Stimulated activated CD8-positive, alpha-beta memory T cell treated with anti-CD3 and anti-CD28 coated beads, Interleukin-15, amount 100 ng/mL, for 1 hour (primary cell): ENCODE measurements around the gene SRBD1.

ENCODE experiments used
- DNase-seq: peaks from one replicate; pipeline ENCODE4 v3.0.0-alpha.2; 2020; ENCODE audit warnings: low read depth

SRBD1 gene

GRCh38 chr2:45418532-45418931 is 192.5 kb downstream of the SRBD1 start:
- no peak for DNase-seq

- DNase-seq: no peak
Measured at GRCh38 chr2:45415534-45416123, 195.4 kb downstream of the SRBD1 start.

- DNase-seq: no peak
Measured at GRCh38 chr2:45412754-45413379, 198.2 kb downstream of the SRBD1 start.

GRCh38 chr2:45409677-45410076 is 201.4 kb downstream of the SRBD1 start:
- no peak for DNase-seq

GRCh38 chr2:45406621-45407020 is 204.4 kb downstream of the SRBD1 start:
- no peak for DNase-seq

- DNase-seq: no peak
Measured at GRCh38 chr2:45404807-45405297, 206.2 kb downstream of the SRBD1 start.

- DNase-seq: no peak
Measured at GRCh38 chr2:45403036-45403435, 208.0 kb downstream of the SRBD1 start.

- no peak for DNase-seq
Measured at GRCh38 chr2:45401431-45401922, 209.6 kb downstream of the SRBD1 start.

- no peak for DNase-seq
Measured at GRCh38 chr2:45399040-45399784, 211.9 kb downstream of the SRBD1 start.

GRCh38 chr2:45397292-45397691 is 213.8 kb downstream of the SRBD1 start:
- DNase-seq: no peak

GRCh38 chr2:45396671-45397070 is 214.4 kb downstream of the SRBD1 start:
- no peak for DNase-seq

- DNase-seq: no peak
Measured at GRCh38 chr2:45394842-45395241, 216.2 kb downstream of the SRBD1 start.

GRCh38 chr2:45394216-45394615 is 216.9 kb downstream of the SRBD1 start:
- DNase-seq: no peak

- DNase-seq: no peak
Measured at GRCh38 chr2:45391866-45392265, 219.2 kb downstream of the SRBD1 start.

- DNase-seq: no peak
Measured at GRCh38 chr2:45390861-45391260, 220.2 kb downstream of the SRBD1 start.

- no peak for DNase-seq
Measured at GRCh38 chr2:45390441-45390840, 220.6 kb downstream of the SRBD1 start.

GRCh38 chr2:45388541-45389100 is 222.4 kb downstream of the SRBD1 start:
- DNase-seq: no peak

GRCh38 chr2:45382744-45383143 is 228.3 kb downstream of the SRBD1 start:
- no peak for DNase-seq

- DNase-seq: no peak
Measured at GRCh38 chr2:45380131-45380836, 230.8 kb downstream of the SRBD1 start.

- DNase-seq: no peak
Measured at GRCh38 chr2:45379399-45380087, 231.5 kb downstream of the SRBD1 start.

- DNase-seq: no peak
Measured at GRCh38 chr2:45373534-45373933, 237.5 kb downstream of the SRBD1 start.
